WTC11 (cell line): ENCODE data around the gene COX5A. TPM values are rescaled to one million over a fixed set of nuclear protein-coding genes. Genes with fewer than 3 reads are reported as not detected.

Experiments used
- ATAC-seq: fragments of 200-7000 bp; cut with Tn5 transposase; 2 replicates; pipeline ENCODE4 v1.10.0; 2021; ENCODE audit warnings: mild to moderate bottlenecking, moderate library complexity
- CTCF ChIA-PET: fragments of 300-600 bp; sonication (Branson Sonifier 250); formaldehyde crosslinking; loops from one replicate; lab custom pipeline; 2021; ENCODE audit warnings: antibody characterized with exemption; lab: Charles Lee
- POLR2A ChIA-PET: fragments of 350-600 bp; sonication (Branson Sonifier 250); formaldehyde crosslinking; loops from one replicate; lab custom pipeline; 2021; ENCODE audit warnings: antibody characterized with exemption; lab: Charles Lee
- DNase-seq: peaks from one replicate; pipeline ENCODE4 v3.0.0; 2021; ENCODE audit warnings: low spot score
- H3K27ac Mint-ChIP-seq: 2 replicates; pipeline ENCODE4 v1.8.0; 2021; ENCODE audit warnings: mixed read lengths
- H3K27me3 Mint-ChIP-seq: 2 replicates; pipeline ENCODE4 v1.8.0; 2021; ENCODE audit warnings: low read depth, mild to moderate bottlenecking, moderate library complexity, mixed read lengths
- H3K36me3 Mint-ChIP-seq: 2 replicates; pipeline ENCODE4 v1.8.0; 2021; ENCODE audit warnings: mixed read lengths
- H3K4me1 Mint-ChIP-seq: 2 replicates; pipeline ENCODE4 v1.8.0; 2022; ENCODE audit warnings: mixed read lengths
- H3K4me3 Mint-ChIP-seq: 2 replicates; pipeline ENCODE4 v1.8.0; 2021; ENCODE audit warnings: mild to moderate bottlenecking, moderate library complexity, mixed read lengths
- H3K9me3 Mint-ChIP-seq: 2 replicates; pipeline ENCODE4 v1.8.0; 2021; ENCODE audit warnings: mixed read lengths
- CTCF ChIP-seq: fragments of 200-600 bp; IDR thresholded peaks from 2 replicates; pipeline ENCODE4 v1.8.0; 2022; ENCODE audit warnings: antibody characterized with exemption
- E2F1 ChIP-seq: sonication (generic); formaldehyde crosslinking; IDR thresholded peaks from 2 replicates; pipeline ENCODE4 v1.8.0; 2022; ENCODE audit warnings: mild to moderate bottlenecking, missing genetic modification reagents
- FOXJ3 ChIP-seq: sonication (generic); formaldehyde crosslinking; IDR thresholded peaks from 2 replicates; pipeline ENCODE4 v1.9.0; 2021; ENCODE audit warnings: missing genetic modification reagents, mild to moderate bottlenecking, borderline replicate concordance
- FOXP4 ChIP-seq: sonication (generic); formaldehyde crosslinking; IDR thresholded peaks from 2 replicates; pipeline ENCODE4 v1.8.0; 2022; ENCODE audit warnings: mild to moderate bottlenecking, missing genetic modification reagents
- GRHL2 ChIP-seq: fragments of 250-450 bp; sonication (Bioruptor Pico); IDR thresholded peaks from 2 replicates; pipeline ENCODE4 v1.8.0; 2022; ENCODE audit warnings: mild to moderate bottlenecking, moderate library complexity; ENCODE audit not compliant: insufficient replicate concordance, severe bottlenecking
- IRF1 ChIP-seq: sonication (generic); formaldehyde crosslinking; IDR thresholded peaks from 2 replicates; pipeline ENCODE4 v1.8.0; 2023; ENCODE audit warnings: missing genetic modification reagents
- JUN ChIP-seq: sonication (generic); formaldehyde crosslinking; IDR thresholded peaks from 2 replicates; pipeline ENCODE4 v1.8.0; 2023; ENCODE audit warnings: mild to moderate bottlenecking, missing genetic modification reagents
- MLX ChIP-seq: sonication (generic); formaldehyde crosslinking; IDR thresholded peaks from 2 replicates; pipeline ENCODE4 v1.8.1; 2023; ENCODE audit warnings: mild to moderate bottlenecking, missing genetic modification reagents, moderate library complexity
- MYBL2 ChIP-seq: sonication (generic); formaldehyde crosslinking; IDR thresholded peaks from 2 replicates; pipeline ENCODE4 v1.8.1; 2023; ENCODE audit warnings: mild to moderate bottlenecking, moderate library complexity, missing genetic modification reagents
- NR3C1 ChIP-seq: sonication (generic); formaldehyde crosslinking; conservative IDR thresholded peaks from 2 replicates; pipeline ENCODE4 v1.8.1; 2023; ENCODE audit warnings: low read depth, mild to moderate bottlenecking, missing genetic modification reagents
- OVOL2 ChIP-seq: fragments of 250-450 bp; sonication (Bioruptor Pico); IDR thresholded peaks from 2 replicates; pipeline ENCODE4 v1.9.0; 2021; ENCODE audit warnings: mild to moderate bottlenecking, borderline replicate concordance
- PREB ChIP-seq: sonication (generic); formaldehyde crosslinking; IDR thresholded peaks from 2 replicates; pipeline ENCODE4 v1.8.1; 2022; ENCODE audit warnings: mild to moderate bottlenecking, missing genetic modification reagents, moderate library complexity, borderline replicate concordance
- SMAD3 ChIP-seq: sonication (generic); formaldehyde crosslinking; IDR thresholded peaks from 2 replicates; pipeline ENCODE4 v1.8.0; 2022; ENCODE audit warnings: missing genetic modification reagents, mild to moderate bottlenecking, borderline replicate concordance
- SP1 ChIP-seq: sonication (generic); formaldehyde crosslinking; conservative IDR thresholded peaks from 2 replicates; pipeline ENCODE4 v1.8.1; 2022; ENCODE audit warnings: missing genetic modification reagents
- STAT6 ChIP-seq: sonication (generic); formaldehyde crosslinking; conservative IDR thresholded peaks from 2 replicates; pipeline ENCODE4 v1.8.1; 2023; ENCODE audit warnings: mild to moderate bottlenecking, low read depth, missing genetic modification reagents, moderate library complexity
- TEAD4 ChIP-seq: sonication (generic); formaldehyde crosslinking; IDR thresholded peaks from 2 replicates; pipeline ENCODE4 v1.8.0; 2022; ENCODE audit warnings: mild to moderate bottlenecking, missing genetic modification reagents
- ZNF121 ChIP-seq: sonication (generic); formaldehyde crosslinking; IDR thresholded peaks from 2 replicates; pipeline ENCODE4 v1.8.0; 2023; ENCODE audit warnings: missing genetic modification reagents
- ZNF396 ChIP-seq: fragments of 250-450 bp; sonication (Bioruptor Pico); IDR thresholded peaks from 2 replicates; pipeline ENCODE4 v1.8.0; 2021; ENCODE audit warnings: mild to moderate bottlenecking, moderate library complexity, borderline replicate concordance
- total RNA-seq: library from RNA; stranded (reverse); gene quantifications from 3 replicates; pipeline ENCODE4 v1.2.3, GENCODE V29; 2021

COX5A gene
- total RNA-seq, 1 experiment from 2014 or later: 354 TPM

GRCh38 chr15:74908635-74909034 lies 29.2 kb downstream of the COX5A start:
- Mint-ChIP-seq H3K9me3 (peaks cover 8% of the 10 kb centered on the region), H3K4me1 (peaks cover 15% of the 10 kb centered on the region), H3K27me3 (no peaks in the 10 kb centered on the region), H3K27ac (no peak overlapping the region), H3K36me3 (peaks cover 54% of the 10 kb centered on the region), H3K4me3 (no peak overlapping the region)
- no peak for DNase-seq
- CTCF ChIA-PET: no interaction called here
- no peak for ATAC-seq
- POLR2A ChIA-PET: interaction anchor here (0.6 kb wide), 1 partner anchor 158 kb away, joined by 3 read pairs; no protein-coding TSS in a partner anchor
- TF ChIP-seq ZNF121 (peak; percentile 67; the same call in 1 of the 2 replicates), JUN (no peak)

GRCh38 chr15:74907163-74907870 lies 30.6 kb downstream of the COX5A start:
- peaks cover 57% of the 10 kb centered on the region for H3K36me3 Mint-ChIP-seq
- peak; percentile 6 for ATAC-seq
- POLR2A ChIA-PET: interaction anchor here (1.0 to 1.4 kb wide), 4 partner anchors 10 to 147 kb away, joined by 4 to 12 read pairs (median 7); partner anchors contain the start of gene COX5A
- TF ChIP-seq ZNF396 (CRISPR knock-in tag) (no peak), SMAD3 (no peak), FOXP4 (CRISPR knock-in tag) (0 out of 2 replicates have a peak, but pooled peaks have one; percentile 35), MYBL2 (CRISPR knock-in tag) (0 out of 2 replicates have a peak, but pooled peaks have one; percentile 0), E2F1 (CRISPR knock-in tag) (no peak)
- TF ChIP-seq, all 79 proteins: peak for 2
- Mint-ChIP-seq H3K4me1 (peaks cover 15% of the 10 kb centered on the region), H3K4me3 (peak overlapping the region; percentile 94), H3K27ac (peak overlapping the region; percentile 94), H3K9me3 (peaks cover 8% of the 10 kb centered on the region), H3K27me3 (no peaks in the 10 kb centered on the region)
- CTCF ChIA-PET: interaction anchor here (1.0 to 2.8 kb wide), 11 partner anchors 9 to 139 kb away, joined by 4 to 16 read pairs (median 5); partner anchors contain the start of gene CPLX3
- DNase-seq: no peak

GRCh38 chr15:74906450-74907162 lies 31.3 kb downstream of the COX5A start, which contains the start of gene FAM219B:
TSS of gene FAM219B (minus strand) at chr15:74906851. CDS start at chr15:74906800, 51 bp downstream.
- CTCF ChIA-PET: interaction anchor here (1.0 to 2.8 kb wide), 14 partner anchors 8 to 285 kb away, joined by 3 to 16 read pairs (median 5); partner anchors contain the start of genes CPLX3 and RPP25
- Mint-ChIP-seq H3K36me3 (peaks cover 56% of the 10 kb centered on the region), H3K27me3 (no peaks in the 10 kb centered on the region), H3K9me3 (peaks cover 8% of the 10 kb centered on the region), H3K4me3 (peak within 1 kb of the TSS; percentile 94), H3K4me1 (peaks cover 15% of the 10 kb centered on the region), H3K27ac (peak within 1 kb of the TSS; percentile 94)
- POLR2A ChIA-PET: interaction anchor here (0.6 to 1.4 kb wide), 8 partner anchors 9 to 146 kb away, joined by 3 to 12 read pairs (median 4); partner anchors contain the start of genes COX5A, RPP25 and ULK3
- ATAC-seq (peak; percentile 90), DNase-seq (peak; percentile 93)
- no peak for TF ChIP-seq CTCF
- no peak for TF ChIP-seq NR3C1 (CRISPR knock-in tag)
- no peak for TF ChIP-seq FOXJ3 (CRISPR knock-in tag)
- TF ChIP-seq PREB (CRISPR knock-in tag): 0 out of 2 replicates have a peak, but pooled peaks have one; percentile 52
- no peak for TF ChIP-seq STAT6 (CRISPR knock-in tag)
- no peak for TF ChIP-seq IRF1 (CRISPR knock-in tag)
- TF ChIP-seq GRHL2 (CRISPR knock-in tag): no peak
- TF ChIP-seq SP1 (CRISPR knock-in tag): peak; percentile 78
- TF ChIP-seq ZNF396 (CRISPR knock-in tag): no peak
- TF ChIP-seq MLX: 0 out of 2 replicates have a peak, but pooled peaks have one; percentile 22
- no peak for TF ChIP-seq OVOL2 (CRISPR knock-in tag)
- no peak for TF ChIP-seq TEAD4
